Activated CD4-positive, alpha-beta T cell treated with anti-CD3 and anti-CD28 coated beads, Interleukin-2, Interleukin-4, amounts not matched to agents 100 ng/mL and 50 ng/mL, durations not matched to agents 16 hours and 8 hours (primary cell): ENCODE measurements around the gene CGREF1.
A peak's percentile ranks its signal among the peaks of the same experiment; 100 is the strongest.

Source experiments
- DNase-seq: peaks from one replicate; pipeline ENCODE4 v3.0.0-alpha.2; 2020; ENCODE audit warnings: low spot score

CGREF1 gene

GRCh38 chr2:27073782-27074181 lies 45.1 kb downstream of the CGREF1 start:
- DNase-seq = no peak

- DNase-seq = no peak
Observed at GRCh38 chr2:27072920-27073319, 46.0 kb downstream of the CGREF1 start.

GRCh38 chr2:27071990-27072830 lies 46.7 kb downstream of the CGREF1 start:
- no peak for DNase-seq

- DNase-seq = peak; percentile 92
Observed at GRCh38 chr2:27071277-27071989, 47.5 kb downstream of the CGREF1 start, which contains the start of gene OST4. Gene OST4 (minus strand): TSS chr2:27071654.

- no peak for DNase-seq
Observed at GRCh38 chr2:27070653-27071276, 48.2 kb downstream of the CGREF1 start.

- DNase-seq = no peak
Observed at GRCh38 chr2:27069961-27070618, 48.8 kb downstream of the CGREF1 start.

- DNase-seq = no peak
Observed at GRCh38 chr2:27069436-27069835, 49.5 kb downstream of the CGREF1 start.

- DNase-seq = no peak
Observed at GRCh38 chr2:27067385-27067784, 51.5 kb downstream of the CGREF1 start.

- no peak for DNase-seq
Observed at GRCh38 chr2:27065128-27065527, 53.8 kb downstream of the CGREF1 start.

- no peak for DNase-seq
Observed at GRCh38 chr2:27060323-27060722, 58.6 kb downstream of the CGREF1 start.

- DNase-seq = no peak
Observed at GRCh38 chr2:27059141-27059820, 59.6 kb downstream of the CGREF1 start.

- no peak for DNase-seq
Observed at GRCh38 chr2:27058210-27058609, 60.7 kb downstream of the CGREF1 start.

- no peak for DNase-seq
Observed at GRCh38 chr2:27057184-27057583, 61.7 kb downstream of the CGREF1 start.

- no peak for DNase-seq
Observed at GRCh38 chr2:27054721-27055120, 64.2 kb downstream of the CGREF1 start.

GRCh38 chr2:27053776-27054175 lies 65.2 kb downstream of the CGREF1 start:
- no peak for DNase-seq

GRCh38 chr2:27053321-27053720 lies 65.6 kb downstream of the CGREF1 start:
- no peak for DNase-seq

- DNase-seq = peak; percentile 15
Observed at GRCh38 chr2:27051902-27052645, 66.9 kb downstream of the CGREF1 start.

GRCh38 chr2:27050996-27051901 lies 67.7 kb downstream of the CGREF1 start, which contains the start of gene AGBL5:
Gene AGBL5 (plus strand): TSS chr2:27051668. CDS start chr2:27052959, 1,291 bp downstream.
- DNase-seq = peak; percentile 98
